NOMO-1 (cell line): ENCODE data around the gene MACROD2.

Experiments
- DNase-seq, 2 experiments: peaks; one replicate each; lab custom pipeline; 2025; ENCODE audit not compliant: unreplicated experiment in 2 of 2; lab: John Stamatoyannopoulos, UW

The MACROD2 gene

DNA sequence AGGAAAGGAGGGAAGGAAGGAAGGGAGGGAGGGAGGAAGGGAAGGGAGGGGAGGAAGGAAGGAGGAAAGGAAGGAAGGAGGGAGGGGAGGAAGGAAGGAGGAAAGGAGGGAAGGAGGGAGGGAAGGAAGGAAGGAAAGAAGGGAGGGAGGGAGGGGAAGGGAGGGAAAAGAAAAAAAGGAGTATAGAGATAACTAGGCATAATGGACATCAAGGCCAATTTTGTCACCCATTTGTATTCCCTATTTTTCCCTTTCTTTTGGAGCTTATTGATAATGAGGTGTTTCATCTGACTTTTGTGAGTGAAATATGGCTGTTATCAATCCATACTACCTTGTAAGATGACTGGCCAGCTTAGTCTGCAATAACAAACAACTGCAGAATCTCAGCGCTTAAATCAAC is 624.1 kb downstream of the MACROD2 start:
- no peak for DNase-seq

DNA sequence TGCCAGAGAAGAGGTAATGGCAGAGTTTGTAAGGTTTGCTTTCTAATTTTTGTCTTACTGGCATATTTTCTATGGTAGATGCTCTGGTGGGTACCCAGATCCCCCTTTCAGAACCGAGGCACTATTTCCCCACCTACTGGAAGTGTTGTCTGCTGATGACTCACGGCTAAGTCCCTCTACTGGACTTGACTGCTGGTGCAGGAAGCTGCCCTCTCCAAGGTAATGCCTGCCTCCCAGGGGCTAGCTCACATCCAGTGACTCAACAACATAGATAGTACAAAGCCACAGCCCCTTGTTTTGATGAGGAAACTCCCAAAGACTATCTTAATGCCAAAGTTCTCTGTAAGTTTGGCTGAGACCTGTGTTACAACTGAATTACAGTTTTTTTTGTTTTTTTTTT is 627.5 kb downstream of the MACROD2 start:
- no peak for DNase-seq

DNA sequence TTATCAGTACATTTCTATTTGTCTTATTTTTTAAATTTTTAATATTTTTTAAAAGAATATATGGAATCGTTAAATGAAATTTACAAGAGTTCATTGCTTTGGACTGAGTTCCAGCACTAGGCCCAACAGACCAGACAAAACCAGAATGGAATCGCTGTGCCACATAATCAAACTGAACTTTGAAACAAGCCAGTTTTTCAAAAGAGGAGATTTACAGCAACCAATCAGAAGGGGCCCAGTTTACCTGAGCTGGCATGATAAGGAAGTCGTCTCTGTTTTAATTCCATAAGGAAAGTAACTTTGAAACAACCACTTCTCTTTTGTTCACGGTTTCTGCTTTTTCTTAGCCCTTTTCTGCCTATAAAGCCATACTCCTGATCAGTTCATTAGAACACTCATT is 635.7 kb downstream of the MACROD2 start:
- no peak for DNase-seq

DNA sequence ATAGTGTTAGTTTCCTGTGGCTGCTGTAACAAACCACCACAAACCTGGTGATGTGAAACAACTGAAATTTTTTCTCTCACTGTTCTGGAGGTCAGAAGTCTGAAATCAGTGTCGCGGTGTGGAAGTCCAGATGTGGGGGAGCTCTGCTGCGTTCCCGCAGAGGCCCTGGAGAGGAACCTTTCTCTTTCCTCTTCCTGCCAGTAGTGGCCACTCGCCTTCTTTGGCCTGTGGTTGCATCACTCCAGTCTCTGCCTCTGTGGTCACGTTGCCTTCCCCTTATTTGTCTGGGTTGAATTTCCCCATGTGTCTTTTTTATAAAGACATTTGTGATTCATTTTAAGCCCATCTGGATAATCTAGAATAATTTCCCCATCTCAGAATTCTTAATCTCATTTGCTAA is 637.6 kb downstream of the MACROD2 start:
- DNase-seq, result peak; percentile 24 to 66

DNA sequence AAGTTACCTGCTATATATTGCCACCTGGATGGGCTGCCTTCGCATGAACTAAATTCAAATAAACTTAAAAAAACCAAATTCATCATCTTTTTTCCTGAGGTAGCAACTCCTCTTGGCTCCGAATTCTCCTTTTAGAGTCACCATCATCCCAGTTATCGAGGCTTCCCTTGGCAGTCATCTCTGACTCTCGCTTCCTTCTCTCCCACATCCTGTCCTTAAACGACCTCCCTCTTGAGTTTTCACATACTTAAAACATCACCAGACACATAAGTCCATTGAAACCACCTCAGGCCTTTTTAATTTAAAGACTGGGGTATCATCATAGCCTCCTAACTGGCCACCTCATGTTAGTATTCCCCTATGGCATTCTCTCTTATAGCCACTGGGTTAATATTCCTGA is 638.2 kb downstream of the MACROD2 start:
- DNase-seq, result no peak

DNA sequence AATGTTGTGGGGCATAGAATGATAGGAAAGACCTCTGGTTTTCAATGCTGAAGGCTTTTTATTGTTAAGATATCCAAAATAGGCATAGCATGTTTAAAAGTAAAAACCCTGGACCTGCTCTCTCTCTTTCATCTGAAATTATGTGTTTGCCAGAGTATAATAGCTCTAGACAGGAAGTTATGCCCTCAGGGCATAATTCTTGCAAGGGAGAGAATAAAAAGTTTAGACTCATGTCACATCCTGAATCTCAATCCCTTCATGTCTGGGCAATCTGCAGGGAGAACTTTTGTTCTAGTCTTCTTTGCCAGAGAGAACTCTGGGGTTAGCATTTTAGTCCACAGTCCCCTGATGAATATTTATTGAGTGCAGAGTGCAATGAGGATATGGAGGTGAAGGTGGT is 639.3 kb downstream of the MACROD2 start:
- DNase-seq, result no peak

DNA sequence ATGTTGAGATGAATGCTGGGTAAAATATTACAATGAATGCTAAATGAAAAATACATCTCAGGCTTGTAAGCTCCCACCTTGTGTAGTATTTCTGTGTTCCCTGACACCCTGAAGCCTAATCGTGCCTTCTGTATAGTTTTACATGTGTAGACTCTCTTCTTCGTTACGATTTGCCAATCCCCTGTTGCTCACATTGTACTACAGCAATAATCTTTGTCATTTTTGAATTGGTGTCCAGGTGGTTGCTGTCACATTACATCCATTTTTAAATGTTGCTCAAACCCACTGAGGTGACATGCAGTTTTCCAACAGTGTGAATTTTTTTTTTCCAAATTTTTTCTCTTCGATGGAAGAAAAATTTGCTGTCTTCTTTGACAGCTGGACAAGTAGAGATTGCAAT is 642.1 kb downstream of the MACROD2 start:
- DNase-seq, result no peak

DNA sequence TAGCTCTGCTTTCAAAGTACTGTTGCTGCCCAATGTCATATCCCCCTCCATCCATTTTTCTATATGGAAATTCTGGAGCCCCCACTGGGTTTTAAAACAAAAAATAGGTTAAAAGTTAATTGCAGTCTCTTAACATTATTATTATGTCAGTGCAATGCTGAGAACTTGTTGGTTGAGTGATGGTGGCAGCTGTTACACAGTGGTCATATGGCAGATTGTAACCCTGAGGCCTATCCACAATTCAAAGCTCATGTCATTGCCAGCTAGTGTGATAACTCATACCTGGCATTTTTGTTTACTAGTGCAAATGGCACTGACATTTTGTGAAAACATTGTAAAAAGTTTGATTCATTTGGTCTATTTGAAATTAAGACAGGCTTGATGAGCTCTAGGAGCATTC is 647.8 kb downstream of the MACROD2 start:
- DNase-seq, result no peak

DNA sequence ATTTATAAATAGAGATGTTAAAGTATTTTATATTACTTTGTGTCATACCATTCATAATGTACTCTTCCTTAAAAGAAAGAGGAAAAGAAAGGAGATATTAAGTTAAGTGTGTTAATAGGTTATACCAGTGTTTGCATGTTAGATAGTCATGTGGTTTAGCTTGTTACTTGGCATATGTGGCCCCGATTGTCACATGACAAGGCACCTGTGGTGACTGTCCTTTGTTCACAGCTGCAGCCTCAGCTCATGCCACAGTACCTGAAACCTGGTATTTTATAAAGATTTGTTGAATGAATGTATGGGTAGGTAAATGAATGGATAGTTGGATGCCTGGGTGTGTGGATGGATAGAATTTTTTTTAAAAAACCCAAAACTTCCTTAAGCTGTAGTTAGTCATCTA is 648.2 kb downstream of the MACROD2 start:
- DNase-seq, result no peak

DNA sequence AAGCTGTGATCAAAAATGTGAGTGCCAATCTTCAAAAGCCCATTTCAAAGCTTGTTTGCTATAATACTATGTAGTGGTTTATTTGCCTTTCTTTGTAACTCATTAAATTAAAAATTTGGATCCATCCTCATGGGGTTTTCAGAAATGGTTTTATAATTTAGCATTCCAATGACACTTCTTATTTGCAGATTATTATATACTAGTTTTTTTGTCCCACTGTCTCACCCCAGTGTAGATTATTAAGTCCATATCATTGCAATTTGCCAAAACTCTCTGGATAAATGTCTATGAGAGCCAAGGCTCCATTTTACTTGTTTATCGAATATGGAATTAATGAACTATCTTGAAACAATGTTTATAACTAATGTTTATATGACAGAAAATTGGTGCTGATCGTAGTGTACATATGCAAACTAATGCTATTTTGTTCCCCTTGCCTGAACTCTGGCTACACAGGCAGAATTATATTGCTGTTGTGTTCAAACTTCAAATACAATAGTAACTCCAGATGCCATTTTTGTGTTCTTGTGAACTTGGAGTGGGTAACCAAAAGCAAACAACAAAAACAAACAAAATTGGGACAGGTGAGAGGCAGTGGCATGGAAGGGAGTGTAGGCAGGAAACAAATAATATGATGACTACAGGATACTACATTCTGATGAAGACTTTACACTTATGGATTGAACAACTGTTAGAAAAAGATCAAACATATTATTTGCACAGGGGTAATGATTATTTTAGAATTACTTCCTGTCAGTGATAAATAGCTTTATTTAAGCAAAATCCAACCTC is 649.2 kb downstream of the MACROD2 start:
- DNase-seq, result no peak

DNA sequence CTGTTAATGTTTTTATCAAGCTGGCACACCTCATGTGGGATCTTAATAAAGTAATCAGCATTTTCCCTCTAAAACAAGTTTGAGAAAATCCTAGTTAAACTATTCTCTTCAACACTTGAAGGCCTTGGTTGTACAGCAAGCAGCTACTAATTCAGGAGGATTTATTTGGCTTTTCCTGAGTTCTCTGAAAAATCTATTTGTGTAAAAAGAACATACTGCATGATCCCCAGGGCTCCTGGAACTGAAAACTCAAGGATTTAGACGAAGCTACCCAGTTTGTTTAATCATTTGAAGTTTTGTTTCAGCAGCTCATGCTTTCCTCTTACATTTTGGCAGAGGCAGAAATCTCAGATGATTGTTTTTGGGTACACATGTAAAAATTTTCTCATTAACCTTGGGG is 651.7 kb downstream of the MACROD2 start:
- no peak for DNase-seq

DNA sequence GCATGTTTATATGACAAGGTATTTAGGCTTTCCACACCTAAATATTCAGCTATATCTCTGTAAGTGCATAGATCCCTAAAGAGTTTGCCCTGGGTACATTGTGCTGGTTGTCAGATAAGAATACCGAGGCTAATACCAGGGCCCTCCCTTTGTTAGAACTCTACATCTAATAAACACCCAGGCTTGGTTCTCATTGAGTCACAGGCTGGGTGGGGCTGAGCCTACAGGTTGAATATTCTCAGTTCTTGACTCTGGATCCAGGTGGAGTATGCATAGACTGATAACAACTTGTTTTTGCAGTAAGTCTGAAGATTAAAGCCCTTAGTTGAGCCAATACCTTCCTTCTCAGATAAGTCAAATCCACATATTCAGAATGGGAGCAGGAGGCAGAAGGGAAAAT is 654.3 kb downstream of the MACROD2 start:
- no peak for DNase-seq

DNA sequence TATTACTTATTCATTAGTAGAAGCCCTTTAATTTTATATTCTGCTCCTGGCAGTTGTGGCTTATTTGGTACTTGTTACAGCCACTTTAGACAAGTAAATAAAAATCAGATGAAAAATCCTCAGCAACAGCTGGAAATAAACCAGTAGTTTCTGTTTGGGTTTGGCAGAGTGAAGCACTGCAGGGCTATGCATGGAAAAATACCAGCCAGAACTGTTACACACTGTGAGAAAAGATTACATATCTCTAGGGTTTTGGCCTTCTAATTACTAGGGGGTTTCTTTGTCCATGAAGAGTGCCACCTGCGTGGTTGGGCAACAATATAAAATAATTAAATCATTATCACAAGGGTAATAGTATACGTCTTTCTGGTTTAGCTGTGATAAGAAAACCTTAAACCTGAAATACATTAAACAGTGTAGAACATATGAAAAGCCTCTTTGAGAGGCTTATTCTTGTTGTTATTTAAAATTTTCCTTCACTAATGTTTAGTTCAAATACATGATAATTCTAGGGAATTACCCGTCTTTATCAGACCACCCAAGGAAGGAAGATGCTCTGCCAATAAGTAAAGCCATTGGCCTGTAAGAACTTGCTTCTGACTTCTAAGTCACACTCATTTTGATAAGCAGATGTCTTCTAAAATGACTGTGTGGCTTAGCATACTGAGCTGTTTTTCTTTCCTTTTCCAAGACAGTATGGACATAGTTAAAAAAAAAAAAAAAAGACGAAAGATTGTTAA is 662.1 kb downstream of the MACROD2 start:
- DNase-seq, result no peak

DNA sequence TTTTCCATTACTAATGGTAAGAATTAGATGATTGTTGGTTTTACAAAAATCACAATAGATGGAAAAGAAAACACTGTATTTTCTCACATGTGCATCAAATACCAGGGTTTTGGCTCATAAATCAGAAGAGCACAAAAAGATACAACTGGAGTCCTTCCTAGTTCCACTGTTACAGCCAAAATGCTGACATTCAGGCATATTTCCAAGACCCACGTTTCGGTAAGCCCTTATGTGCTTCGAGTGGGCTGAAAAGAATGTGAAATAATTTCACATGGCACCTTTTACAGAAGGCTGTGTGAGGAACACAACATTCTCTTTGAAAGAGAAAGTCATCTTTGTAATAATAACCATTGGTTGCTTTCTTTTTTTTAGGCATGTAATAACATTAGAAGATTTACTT is 668.8 kb downstream of the MACROD2 start:
- no peak for DNase-seq

DNA sequence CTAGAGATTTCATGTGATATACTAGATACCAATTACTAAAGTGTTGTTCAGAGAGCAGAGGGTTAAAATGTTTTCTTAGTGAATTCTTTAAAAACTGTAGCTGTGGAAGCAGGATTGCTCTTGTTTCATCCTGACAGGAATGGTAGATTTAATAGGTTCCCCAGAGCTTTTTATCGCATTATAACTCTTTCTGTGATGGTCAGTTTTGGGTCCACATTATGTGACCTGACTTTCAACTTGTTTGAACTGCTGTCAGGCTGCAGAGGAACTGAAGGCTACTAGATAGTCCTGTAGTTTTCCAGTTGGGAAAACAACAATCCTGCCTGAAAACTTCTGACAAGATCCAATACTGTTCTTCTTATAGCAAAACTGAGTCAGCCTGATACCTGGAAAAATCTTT is 671.4 kb downstream of the MACROD2 start:
- no peak for DNase-seq

DNA sequence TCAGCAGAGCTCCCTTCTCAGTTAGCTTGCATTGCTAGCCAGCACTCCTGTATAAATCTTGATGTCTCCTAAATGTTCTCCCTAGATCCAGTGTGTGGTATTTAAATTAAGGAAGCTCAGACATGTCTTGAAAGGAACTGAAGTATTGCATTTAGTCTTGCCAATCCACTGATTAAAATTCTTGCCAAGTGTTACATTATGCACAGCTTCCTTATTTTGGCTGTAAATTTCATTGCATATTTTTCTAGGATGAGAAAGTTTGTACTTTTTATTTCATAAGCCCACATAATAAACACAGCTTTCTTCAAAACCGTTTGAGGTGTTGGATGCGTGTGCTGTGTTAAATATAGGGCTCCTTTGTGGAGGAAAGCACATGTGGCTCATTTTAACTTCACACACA is 671.9 kb downstream of the MACROD2 start:
- DNase-seq, result no peak

DNA sequence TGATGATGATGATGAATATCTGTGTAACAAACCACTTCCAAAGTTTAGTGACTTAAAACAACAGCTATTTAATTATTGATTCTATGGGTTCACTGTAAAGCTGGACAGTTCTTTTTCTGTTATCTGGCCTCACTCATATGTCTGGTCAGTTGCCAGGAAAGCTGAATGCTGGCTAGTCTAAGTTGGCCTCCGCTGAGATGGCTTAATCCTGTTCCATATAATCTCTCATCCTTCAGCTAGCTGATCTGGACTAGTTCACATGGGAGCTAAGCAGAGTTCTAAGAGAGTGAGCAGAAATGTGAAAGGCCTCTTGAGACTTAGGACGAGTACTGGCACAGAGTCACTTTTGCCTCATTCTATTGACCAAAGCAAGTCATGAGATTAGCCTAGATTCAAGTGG is 676.8 kb downstream of the MACROD2 start:
- DNase-seq, result no peak

DNA sequence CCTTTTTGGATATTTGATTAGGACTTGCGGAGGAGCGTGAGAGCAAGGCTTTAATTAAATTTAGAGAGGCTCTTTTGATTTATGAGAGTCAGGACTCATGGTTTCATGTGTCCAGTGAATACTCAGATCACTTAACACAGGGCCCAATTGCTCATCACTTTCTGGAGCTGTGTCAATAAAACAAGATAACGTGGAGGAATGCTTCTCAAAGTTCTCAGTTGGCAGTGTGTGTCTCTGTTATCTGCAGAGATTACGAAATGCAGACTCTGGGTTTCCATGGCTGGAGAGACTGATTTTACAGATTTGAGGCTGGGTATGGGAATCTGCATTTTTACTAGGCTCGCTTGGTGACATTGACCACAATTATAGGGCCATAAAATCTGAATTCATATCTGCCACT is 677.8 kb downstream of the MACROD2 start:
- no peak for DNase-seq

DNA sequence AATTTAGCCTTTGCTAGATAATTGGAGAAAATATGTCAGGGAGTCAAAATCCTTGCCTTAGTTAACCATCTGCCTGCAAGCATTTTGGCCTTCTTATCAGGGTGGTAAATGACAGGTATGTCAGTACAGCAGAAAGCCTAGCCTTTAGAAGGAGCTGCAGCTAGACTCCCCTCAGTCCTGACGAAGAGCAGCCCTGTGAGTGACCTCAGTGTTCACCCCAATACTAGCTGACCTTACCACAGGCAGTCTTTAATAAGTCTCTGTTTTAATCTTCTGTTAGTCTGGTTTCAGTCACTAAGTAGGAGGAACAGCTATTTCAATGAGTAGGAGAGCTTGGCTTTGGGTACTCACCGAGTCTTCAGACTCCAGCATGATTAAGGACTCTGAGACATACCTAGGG is 682.1 kb downstream of the MACROD2 start:
- no peak for DNase-seq

DNA sequence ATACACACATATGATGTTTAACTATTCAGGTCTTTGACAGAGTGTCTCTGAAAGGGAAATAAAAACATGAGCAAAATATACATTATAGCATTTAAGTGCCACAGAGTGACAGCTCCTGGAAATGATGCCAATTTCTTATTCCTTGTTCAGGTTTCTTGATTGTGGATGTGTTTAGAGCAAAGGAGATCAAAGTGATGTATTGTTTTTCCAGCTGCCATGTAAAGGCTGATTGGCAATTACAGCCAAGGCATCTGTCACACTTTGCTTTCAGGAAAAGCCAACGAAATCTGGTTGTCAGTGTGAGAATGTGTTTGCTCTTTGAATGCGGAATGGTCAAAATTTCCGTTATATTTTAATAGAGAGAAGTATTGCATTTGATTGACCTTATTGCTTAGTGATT is 689.9 kb downstream of the MACROD2 start:
- DNase-seq, result no peak

DNA sequence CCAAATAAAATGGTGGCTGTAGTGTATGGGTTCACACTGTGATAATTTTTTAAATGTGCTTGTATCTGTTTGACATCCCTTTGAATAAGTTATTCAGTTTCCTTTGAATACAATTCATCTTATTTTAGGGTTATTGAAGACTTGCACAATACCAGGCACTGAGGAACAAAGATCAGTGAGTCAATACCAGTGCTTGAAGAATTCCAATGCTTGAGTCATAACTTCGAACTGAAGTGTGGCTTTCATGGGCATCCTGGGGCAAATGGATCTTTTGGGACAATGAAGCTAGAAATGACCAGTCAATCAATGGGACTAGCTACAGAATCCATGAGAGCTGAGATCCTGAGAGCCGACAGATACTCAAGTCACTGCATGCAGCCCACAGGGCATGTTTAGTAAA is 692.0 kb downstream of the MACROD2 start:
- no peak for DNase-seq

DNA sequence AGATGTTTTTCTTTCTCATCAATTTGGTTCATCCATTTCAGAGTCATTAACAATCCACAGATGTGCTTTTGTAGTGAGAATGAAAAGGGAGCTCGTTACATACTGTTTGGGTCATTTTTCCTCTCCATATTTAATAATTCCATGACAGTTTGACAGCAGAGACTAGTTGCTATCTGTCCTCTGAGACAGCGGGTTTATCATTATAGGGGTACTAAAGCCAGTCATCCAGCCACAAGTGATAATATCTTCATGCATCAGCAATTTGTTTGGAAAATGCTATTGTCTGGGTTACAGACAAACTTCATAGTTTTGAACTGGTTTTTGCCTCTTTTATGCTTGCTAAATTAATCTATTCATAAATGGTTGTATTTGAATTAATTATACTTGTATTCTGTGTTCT is 692.7 kb downstream of the MACROD2 start:
- DNase-seq, result no peak
